ENCODE results near the gene AP2A2. TPM values are rescaled to one million over a fixed set of nuclear protein-coding genes. Genes with fewer than 3 reads are reported as not detected.

The AP2A2 gene
- total RNA-seq, 1 experiment from 2014 or later: 25.3 TPM

DNA sequence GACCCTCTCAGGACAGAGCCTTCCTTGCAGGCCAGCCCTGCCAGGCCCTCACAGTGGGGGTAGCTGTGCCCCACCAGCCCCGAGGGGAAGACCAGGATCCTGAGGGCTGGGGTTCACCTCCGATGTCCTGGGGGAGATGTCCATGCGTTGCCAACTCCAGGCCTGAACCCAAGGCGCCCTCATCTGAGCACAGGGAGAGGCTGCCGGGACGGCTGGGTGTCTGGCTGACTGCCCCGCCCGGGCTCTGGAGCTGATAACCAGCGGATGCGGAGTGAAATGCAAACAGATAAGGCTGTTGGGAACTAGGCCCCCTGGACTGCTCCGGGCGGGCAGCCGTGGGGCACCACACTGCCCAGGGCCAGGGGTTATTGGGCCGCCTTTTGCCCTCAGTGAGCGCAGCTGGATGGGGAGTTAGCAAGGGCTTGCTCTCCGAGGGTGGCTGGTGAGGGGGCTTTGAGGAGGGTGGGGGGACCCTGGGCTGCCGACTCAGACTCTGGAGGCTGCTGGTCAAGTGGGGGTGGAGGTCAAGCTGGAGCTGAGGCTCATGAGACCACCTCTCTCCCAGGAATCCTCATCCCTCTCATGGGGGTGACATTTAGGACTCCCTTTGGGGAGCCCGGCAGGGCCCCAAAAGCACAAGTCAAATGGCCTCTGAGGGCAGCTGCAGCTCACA is 116.4 kb downstream of the AP2A2 start:
- DNase-seq (ENCODE audit: low spot score): no peak

DNA sequence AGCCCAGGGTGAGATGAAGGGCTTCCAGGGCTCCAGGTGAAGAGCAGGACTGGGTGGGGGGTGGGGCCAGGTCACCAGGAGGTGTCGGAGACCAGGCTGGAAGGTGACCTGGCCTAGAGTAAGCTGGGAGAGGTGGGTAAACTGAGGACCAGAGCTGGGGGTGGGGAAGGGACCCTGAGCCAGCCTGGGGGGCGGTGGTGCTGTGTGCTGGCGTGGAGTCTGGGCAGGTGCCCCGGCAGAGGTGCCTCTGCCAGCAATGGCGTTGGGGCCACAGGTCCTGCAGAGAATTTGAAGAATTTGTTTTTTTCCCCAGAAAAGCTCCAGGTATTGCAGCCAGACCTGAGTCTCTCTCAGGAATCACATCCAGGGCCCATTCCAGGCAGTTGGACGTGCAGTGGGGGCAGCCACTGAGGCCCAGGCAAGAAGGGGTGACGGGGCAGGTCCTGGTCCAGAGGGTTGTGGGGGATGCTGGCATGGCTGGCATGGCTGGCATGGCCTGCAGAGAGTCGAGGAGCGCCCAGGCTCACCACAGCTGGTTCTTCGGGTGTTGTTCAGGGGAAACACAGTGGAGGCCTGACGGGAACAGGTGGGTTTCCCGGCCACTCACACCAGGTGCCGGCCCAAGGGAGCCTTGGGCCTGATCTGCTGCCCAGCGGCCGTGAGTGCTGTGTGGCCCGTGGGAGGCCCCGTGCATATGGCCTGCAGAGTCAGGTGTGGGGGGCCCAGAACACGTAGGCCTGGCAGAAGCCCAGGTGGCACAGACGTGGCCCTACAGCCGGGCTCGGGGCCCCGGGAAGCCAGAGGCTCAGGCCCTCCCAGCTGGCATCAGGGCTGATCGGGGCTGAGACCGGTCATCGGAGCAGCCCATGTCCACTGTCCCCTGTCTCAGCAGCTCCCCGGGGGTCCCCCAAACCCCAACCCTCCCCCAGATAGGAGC is 117.2 kb downstream of the AP2A2 start:
- no peak for DNase-seq (ENCODE audit: low spot score)

DNA sequence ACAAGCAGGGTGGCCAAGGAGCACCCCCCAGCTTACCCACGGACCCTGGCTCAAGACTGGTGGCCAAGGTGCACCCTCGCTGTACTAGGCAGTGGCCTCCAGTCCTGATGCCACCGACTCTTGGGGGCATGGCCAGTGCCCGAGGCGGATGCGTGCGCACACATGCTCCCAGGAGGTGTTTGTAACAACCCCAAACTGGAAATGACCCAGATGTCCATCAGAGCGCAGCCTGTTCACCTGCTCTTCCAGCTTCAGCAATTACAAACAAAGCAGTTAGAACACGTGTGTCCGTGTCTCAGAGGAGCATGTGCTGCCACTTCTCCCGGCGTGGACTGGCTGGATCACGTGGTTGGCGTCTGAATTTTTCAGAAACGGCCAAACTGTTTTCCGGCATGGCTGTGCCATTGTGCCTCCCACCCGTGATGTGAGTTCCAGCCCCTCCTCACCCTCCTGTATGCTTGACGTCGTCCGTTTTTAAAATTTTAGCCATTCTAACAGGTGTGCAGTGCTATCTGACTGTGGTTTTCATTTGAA is 118.0 kb downstream of the AP2A2 start:
- DNase-seq (ENCODE audit: low spot score): no peak

DNA sequence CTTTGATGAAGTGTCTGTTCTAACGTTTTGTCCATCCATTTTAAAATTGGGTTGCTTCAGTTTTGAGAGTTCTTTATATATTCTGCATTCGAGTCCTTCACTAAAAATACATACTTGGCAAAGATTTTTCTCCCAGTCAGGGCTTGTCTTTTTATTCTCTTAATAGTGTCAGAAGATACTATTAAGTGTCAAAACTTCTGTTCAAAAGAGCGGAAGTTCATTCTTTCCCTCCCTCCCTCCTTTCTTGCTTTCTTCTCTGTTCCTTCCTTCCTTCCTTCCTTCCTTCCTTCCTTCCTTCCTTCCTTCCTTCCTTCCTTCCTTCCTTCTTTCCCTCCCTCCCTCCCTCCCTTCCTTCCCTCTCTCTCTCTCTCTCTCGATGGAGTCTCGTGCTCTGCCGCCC is 118.5 kb downstream of the AP2A2 start:
- DNase-seq (ENCODE audit: low spot score): no peak

DNA sequence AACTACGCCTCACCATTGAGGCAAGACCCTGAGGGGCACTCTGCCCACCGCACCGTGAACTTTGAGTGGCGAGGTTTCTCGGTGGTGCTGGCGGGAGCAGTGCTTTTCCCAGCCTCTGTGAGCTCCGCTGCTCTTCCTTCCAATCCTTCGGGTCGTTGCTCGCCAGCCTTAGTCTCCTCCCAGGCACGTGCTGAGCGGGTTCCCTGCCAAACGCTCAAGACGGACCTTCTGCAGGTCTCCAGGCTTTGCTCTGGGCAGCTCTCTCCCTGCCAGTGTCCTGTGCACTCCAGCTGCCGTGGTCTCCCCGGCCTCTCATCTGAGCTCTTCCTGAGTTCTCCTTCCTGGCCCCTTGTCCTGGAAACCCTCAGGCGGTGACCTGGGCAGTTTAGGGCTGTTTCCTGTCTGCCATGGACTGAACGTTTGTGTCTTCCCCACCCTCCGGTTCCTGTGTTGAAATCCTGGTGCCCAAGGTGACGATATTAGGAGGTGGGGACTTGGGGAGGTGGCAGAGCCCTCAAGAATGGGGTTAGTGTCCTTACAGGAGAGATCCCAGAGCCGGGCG is 122.0 kb downstream of the AP2A2 start:
- no peak for DNase-seq (ENCODE audit: low spot score)

DNA sequence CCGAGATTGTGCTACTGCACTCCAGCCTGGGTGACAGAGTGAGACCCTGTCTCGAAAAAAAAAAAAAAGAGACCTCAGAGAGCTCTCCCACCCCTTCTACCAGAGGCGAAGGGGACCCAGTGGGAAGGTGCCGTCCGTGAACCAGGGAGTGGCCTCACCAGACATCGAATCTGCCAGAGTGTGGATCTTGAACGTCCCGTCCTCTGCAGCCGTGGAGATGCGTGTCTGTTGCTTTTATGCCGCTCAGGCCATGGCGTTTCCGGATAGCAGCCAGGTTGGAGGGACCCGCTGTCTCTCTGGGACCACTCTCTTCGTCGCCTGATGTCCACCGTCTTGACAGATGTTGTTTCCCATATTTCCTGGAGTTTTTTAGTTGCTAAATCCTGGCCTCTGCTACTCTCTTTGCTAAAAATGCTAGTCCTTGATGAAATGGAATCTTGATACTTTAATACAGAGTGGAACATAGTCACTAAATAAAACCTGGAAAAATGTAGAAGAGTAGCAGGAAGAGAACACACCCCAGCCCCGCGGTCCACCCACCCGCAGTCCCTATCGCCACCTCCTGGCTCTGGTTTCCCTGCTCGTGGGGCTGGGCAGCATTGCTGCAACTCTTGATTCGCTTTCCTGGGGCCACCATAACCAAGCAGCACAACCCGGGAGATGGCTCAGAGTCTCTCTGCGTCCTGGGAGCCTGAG is 122.9 kb downstream of the AP2A2 start:
- DNase-seq (ENCODE audit: low spot score): no peak

DNA sequence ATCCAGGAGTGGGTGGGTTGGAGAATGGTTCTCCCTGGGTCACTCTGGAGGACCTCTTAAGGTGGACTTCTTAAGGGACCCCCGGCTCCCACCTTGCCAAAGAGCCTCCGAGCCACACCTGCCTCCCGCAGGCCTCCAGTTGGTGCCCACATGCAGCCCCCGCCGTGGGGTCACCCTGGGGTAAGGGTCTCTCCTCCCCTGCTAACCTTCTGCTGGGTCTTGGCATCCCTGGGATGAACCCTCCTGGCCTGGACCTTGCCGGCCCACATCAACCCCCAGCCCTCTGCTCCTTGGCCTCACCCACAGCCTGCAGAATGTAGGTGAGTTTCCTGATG is 123.4 kb downstream of the AP2A2 start:
- no peak for DNase-seq (ENCODE audit: low spot score)

DNA sequence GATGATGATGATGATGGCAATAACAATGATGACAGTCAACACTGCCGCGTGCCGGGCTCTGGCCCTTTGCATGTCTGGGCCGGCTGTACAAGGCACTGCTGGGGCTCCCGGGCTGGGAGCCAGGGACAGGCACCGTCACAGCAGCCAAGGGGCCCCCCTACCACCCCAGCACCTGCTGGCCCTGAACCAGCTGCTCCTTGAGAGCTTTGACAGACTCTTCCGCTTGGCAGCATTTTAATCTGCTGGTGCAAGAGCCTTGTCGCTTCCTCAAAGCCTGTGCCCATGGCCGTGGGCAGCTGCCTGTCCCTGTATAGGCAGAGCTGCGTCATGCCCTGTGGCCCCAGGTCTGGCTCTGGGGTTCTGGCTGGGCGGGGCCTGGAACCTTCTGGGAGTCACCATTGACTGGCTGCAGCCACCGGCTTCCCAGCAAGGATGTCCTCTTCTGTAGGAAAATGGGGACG is 123.8 kb downstream of the AP2A2 start:
- DNase-seq (ENCODE audit: low spot score): no peak

DNA sequence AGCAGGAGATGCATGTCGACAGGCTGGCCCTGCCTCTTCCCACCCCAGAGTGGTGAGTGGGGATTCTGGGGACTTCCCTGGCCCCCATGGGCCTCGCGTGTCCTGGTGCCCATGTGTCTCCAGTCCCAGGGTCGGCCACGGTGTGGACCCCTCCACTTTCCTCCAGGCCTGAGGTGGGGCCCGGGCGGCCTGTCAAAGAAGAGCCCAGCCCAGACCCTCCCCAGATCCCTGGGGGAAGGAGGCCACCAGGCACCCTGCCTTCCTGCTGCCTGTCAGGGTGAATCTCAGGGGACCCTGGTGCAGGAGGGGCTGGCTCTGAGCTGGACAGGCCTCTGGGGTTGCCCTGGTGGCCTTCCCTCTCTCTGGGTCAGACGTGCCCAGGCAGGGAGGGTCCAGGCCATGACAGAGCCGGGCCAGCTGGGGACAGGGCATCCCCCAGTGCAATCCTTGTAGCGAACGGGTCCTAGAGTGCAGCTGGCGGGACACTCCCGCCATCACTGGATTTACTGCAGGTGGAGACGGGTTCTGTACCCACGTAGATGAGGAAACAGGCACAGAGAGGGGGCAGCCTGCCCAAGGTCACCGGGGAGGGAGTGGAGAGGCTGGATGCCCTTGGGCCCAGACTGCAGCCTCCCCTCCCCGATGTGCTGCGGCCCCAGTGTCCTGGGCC is 124.4 kb downstream of the AP2A2 start:
- DNase-seq (ENCODE audit: low spot score): no peak

DNA sequence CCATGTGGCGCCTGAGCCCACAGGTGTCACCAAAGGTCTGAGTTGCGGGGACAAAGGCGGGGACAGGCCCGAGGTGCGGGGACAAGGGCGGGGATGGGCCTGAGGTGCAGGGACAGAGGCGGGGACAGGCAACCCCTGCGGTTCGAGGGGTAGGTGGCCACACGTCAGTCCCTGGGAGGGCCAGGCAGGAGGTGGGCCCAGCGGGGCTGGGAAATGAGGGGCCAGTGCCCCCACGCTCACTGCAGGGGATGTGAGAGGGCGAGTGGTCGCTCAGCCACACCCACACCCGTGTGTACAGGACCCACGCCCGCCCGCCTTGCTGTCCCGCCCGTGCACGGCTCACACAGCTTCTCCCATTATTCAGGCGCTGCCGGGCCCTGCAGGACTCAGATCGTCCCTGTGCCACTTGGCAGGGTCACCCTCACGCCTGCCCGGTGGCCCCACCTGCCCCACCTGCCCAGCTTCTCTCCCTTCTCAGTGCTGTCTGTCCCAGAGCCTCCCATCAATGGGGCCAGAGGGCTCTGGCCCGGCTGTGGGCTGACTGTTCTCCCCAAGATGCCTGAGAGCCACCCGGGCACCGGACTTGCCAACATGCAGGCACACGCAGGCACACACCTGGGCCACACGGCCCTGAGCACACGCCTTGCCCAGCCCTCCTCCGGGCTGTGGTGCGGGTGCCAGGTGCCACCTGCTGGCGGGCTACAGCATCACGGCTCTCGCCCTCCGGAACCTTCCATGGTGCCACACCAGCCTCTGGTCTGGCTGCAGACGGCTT is 125.1 kb downstream of the AP2A2 start:
- peak; percentile 71 for DNase-seq (ENCODE audit: low spot score)

DNA sequence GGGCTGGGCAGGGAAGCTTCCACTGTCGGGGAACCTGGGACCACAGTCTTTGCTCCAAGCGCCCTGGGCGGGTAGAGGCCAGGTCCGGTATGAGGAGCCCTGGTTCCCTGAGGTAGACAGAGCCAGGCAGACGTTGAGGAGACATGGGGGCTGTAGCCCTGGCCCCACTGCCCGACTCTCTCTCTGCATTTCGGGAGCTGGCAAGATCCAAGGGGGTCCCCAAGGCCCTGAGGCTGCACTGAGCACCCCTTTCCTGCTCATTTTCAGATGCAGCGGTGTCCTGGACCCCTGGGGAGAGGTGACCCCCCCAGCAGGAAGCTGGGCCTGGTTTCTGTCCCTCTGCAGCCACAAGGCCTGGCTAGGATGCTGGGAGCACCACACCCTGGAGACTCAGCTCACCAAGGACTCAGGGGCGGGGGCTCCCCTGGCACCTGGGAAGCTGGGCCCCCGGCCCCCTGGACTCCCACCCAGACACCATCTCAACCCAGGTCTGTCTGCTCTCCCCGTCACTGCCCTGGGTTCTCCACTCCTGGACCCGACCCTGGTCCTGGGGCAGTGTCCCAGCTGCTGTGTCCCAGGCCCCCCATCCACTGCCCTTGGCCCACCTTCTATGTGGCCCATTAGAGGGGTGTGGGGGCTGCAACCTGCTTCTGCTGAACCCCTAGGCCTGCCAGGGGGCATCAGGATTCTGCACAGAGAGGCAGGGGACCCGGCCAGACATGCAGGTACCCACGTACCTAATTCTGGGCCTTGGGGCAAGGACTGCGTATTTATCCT is 125.9 kb downstream of the AP2A2 start:
- no peak for DNase-seq (ENCODE audit: low spot score)

DNA sequence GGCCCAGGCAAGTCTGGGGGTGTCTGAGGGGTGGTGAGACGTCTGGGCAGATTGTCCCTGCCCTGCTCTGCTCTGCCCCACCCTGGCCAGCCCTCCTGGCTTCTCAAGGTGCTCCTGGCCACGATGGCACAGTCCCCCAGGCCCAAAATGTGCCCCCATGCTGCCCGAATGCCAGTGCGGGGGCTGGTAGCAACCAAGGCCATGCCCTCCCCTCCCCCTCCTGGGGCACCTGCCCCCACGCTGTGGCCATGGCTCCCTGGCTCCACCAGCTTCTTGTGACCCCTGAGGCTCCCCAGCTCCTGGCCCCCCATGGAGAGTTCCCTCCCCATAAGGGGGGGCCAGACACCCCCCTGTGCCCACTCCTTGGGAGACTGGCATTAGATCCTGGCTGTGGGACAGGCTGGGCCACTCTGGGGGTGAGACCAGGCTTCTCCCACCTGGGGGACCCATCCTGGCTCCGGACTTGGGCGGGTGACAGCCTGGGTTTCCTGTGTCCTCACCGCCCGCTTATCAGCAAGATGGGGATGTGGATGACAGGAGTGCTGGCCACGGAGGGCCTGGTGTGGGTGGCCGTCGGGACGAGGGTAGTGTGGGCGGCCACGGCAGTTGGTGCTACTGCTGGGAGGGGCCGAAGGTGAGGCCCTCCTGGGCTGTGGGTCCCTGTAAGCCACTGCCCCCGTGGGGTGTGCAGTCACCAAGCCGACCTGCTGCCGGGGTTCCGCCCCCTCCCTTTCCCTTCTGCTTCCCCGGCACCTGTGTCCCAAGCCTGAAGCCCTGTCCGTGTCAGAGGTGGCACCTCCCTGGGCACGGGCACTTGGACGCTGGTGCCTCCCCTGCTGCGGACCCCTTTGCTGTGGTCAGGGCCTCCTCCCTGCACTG is 126.7 kb downstream of the AP2A2 start:
- no peak for DNase-seq (ENCODE audit: low spot score)

DNA sequence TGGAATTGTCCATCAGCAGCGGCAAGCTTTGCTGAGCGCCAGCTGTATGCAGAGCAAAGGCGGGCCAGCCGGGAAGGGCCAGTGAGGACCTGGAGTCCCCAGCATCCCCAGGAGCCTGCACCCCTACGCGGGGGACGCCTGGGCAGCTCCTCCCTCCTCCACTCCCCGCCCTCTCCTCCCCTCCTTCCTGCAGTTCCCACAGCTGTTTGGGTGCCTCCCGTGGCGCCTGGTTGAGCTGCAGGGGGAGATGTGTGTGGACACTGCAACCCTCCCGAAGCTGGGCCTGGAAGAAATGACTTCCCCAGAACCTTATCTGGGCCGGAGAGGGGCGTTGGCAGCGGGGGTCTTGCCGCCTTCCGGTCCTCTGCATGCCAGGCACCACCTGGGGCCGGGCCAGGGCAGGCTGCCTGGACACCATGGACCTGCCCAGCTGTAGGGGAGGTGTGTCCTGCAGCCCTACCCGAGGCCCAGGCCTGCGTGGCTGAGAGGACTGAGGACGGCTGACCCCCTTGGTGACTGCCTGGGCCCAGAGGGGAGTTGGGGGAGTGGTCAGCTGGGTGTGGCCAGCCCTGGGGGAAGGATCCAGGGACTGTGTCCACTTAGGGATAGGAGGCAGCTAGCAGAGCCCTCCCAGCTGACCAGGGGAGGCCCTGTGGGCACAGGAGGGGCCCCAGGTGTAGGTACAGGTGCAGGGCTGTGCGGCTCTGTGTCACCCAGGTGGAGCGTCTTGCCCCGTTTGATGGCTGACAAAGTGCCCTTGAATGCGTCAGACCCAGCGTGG is 127.6 kb downstream of the AP2A2 start:
- DNase-seq (ENCODE audit: low spot score): no peak

DNA sequence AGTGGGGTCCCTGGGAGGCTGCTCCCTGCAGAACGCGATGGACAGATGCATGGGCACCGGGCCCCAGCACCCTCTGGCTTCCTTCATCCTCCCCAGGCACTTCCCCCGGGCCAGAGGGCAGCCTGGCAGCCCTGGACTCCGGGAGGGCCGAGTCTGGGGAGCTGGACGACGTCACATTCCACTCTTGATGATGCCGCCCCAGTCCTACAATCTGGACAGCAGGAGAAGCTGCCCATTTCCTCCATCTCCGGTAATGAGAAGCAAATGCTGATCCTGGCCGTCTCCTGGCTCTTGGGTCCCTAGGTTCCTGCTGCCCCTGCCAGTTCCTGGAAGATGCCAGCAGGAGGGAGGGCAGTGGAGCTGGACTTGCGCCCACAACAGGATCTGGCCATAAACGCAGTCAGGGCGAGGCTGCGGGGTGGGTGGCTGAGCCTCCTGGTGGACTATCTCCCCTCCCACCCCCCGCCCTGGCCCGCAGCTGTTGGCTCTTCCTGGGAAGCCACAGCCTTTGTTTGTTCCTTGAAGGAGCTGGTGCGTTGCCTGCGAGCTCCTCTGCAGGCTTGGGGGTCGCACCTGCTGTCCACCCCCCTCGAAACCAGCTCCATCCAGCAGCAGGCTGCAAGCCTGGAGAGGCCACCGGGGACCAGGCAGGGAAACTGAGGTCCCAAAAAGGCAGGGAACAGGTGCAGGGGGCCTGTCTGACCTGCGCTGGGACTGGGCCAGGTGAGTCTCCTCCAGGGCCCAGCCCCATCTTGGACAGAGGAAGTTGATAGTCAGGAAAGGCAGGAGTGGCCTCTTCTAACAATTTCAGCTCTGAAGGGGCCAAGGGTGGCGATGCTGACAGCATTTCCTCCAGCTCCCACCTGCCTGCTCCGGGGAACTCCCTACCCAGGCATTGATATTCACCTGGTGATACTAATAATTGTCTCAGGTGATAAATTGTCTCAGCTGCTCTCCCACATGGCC is 128.8 kb downstream of the AP2A2 start:
- no peak for DNase-seq (ENCODE audit: low spot score)

DNA sequence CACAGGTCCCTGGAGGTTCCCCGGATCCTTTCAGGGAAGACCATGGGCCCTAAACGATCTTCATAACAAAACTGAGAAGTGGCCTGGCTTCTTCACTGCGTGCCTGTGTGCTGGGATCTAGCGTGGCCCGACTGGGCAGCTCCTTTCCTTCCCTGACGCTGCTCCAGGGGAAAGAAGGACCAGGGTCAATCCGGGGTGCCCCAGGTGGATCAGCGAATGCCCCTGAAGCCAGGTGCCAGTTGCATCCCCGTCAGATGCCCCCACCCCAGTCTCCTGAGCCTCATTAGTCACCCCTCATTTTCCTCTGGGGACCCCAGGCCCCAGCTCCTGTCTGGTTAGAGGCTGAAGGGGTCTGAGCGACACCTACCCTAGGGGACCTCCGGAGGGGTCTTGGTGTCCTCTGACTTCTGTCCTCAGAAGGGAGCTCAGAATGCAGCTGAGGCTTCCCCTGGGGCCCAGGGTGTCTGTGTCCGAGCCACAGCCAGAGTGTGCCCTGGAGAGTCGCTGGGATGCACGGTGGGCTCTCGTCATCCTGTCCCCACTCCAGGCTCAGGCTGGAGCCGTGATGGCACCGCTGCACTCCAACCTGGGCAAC is 129.5 kb downstream of the AP2A2 start:
- DNase-seq (ENCODE audit: low spot score): no peak

DNA sequence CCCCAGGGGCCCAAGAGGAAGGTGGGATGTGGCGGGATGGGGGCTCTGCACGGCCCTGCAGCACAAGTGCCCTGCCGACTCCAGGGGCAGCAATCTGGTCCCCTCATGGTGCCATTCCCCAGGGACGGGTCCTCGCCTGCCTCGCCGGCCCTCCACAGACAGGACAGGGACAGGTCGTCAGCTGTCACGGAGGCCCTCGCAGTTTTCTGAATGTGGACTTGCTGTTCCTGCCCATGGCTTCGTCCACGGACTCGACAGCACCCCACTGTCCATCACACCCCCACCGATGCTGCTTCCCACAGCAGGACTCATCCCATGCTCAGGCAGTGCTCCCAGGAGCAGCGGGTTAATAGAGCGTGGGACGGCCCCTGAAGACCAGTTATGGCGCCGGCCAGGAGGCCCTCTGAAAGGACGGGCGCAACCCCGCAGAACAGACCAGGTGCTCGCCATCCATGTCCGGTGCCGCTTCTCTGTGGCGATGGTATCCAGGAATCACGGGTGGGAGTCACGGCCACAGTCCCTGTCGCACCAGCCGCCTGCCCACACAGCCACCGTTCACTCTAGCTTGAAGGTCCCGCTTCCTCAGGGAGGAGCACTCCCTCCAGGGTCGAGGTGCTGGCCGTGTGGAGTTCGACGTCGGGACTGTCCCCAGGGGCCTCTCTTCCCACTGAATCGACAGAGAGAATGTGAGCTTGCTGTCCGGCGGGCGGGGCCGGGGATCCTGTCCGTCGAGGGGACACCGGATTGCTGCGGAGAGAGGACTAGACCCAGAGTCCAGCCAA is 130.5 kb downstream of the AP2A2 start:
- no peak for DNase-seq (ENCODE audit: low spot score)
